CD14-positive monocyte (primary cell): Measurements from ENCODE around the gene CPA4. TPM values are rescaled to one million over a fixed set of nuclear protein-coding genes. Genes with fewer than 3 reads are reported as not detected.

Experiments used
- DNase-seq, 3 donors: peaks; one replicate each; pipeline ENCODE4 v3.0.0-alpha.2; 2011 to 2022
- H2AFZ ChIP-seq: 2 replicates; pipeline ENCODE4 v1.6.0; 2012; ENCODE audit warnings: mild to moderate bottlenecking, low read depth, low read length, inconsistent platforms; ENCODE audit not compliant: insufficient read depth, poor library complexity, severe bottlenecking
- H3K27ac ChIP-seq, 2 donors: 1 replicate in 1 of 2; 2 replicates in 1 of 2; pipeline ENCODE4 v1.5.1; 2012 to 2013; ENCODE audit warnings: low read length in 2 of 2, control low read depth in 1 of 2, inconsistent platforms in 1 of 2, low read depth in 1 of 2, mild to moderate bottlenecking in 1 of 2
- H3K27me3 ChIP-seq, 2 donors: one replicate each; pipeline versions ENCODE4 v1.6.0 to v1.6.1; 2011 to 2013; ENCODE audit warnings: low read length in 2 of 2; ENCODE audit not compliant: control insufficient read depth in 2 of 2, insufficient read depth in 2 of 2
- H3K36me3 ChIP-seq, 2 donors: replicated peaks in 1 of 2; 1 replicate in 1 of 2; 2 replicates in 1 of 2; pipeline versions ENCODE4 v1.5.1 to v1.6.1; 2012 to 2013; ENCODE audit warnings: low read length in 2 of 2, control low read depth in 1 of 2, inconsistent platforms in 1 of 2, mild to moderate bottlenecking in 1 of 2; ENCODE audit not compliant: insufficient read depth in 2 of 2, control insufficient read depth in 1 of 2
- H3K4me1 ChIP-seq, 2 donors: 1 replicate in 1 of 2; 2 replicates in 1 of 2; pipeline versions ENCODE4 v1.5.1 to v1.6.1; 2012 to 2013; ENCODE audit warnings: low read length in 2 of 2, control low read depth in 1 of 2, inconsistent platforms in 1 of 2, mild to moderate bottlenecking in 1 of 2, moderate library complexity in 1 of 2; ENCODE audit not compliant: insufficient read depth in 2 of 2, control insufficient read depth in 1 of 2
- H3K4me2 ChIP-seq: replicated peaks from 2 replicates; pipeline ENCODE3; 2012; ENCODE audit warnings: low read length, moderate library complexity, mild to moderate bottlenecking; ENCODE audit not compliant: poor library complexity, severe bottlenecking; ENCODE audit errors: extremely low read depth
- H3K4me3 ChIP-seq, 3 experiments: fragments of 200-600 bp in 1 of 3; sonication (generic) in 1 of 3; replicated peaks in 1 of 3; 1 replicate in 2 of 3; 2 replicates in 1 of 3; pipeline ENCODE4 v1.5.1; 2011 to 2013; ENCODE audit warnings: low read length in 3 of 3, mild to moderate bottlenecking in 3 of 3, control low read depth in 2 of 3, low read depth in 2 of 3, inconsistent platforms in 1 of 3, moderate library complexity in 1 of 3
- H3K79me2 ChIP-seq: 2 replicates; pipeline ENCODE4 v1.6.0; 2012; ENCODE audit warnings: mild to moderate bottlenecking, control low read depth, inconsistent platforms, low read length, moderate library complexity; ENCODE audit not compliant: insufficient read depth
- H3K9ac ChIP-seq: 2 replicates; pipeline ENCODE4 v1.6.0; 2017; ENCODE audit warnings: low read length, mild to moderate bottlenecking; ENCODE audit not compliant: insufficient read depth, poor library complexity, severe bottlenecking
- H3K9me3 ChIP-seq, 2 donors: replicated peaks in 1 of 2; 1 replicate in 1 of 2; 2 replicates in 1 of 2; pipeline versions ENCODE4 v1.5.1 to v1.6.1; 2012 to 2013; ENCODE audit warnings: low read length in 2 of 2, control low read depth in 1 of 2; ENCODE audit not compliant: control insufficient read depth in 1 of 2, insufficient read depth in 1 of 2
- H4K20me1 ChIP-seq: 2 replicates; pipeline ENCODE4 v1.6.0; 2012; ENCODE audit warnings: mild to moderate bottlenecking, low read length, control low read depth, moderate library complexity; ENCODE audit not compliant: insufficient read depth
- H3K27ac Mint-ChIP-seq, 7 donors: one replicate each; pipeline ENCODE4 v1.8.0; 2020; ENCODE audit warnings: mild to moderate bottlenecking in 7 of 7, mixed read lengths in 7 of 7, moderate library complexity in 6 of 7, inconsistent platforms in 2 of 7
- H3K27me3 Mint-ChIP-seq, 3 donors: one replicate each; pipeline ENCODE4 v1.8.0; 2021 to 2022; ENCODE audit warnings: low read depth in 3 of 3, mild to moderate bottlenecking in 3 of 3, mixed read lengths in 3 of 3, moderate library complexity in 3 of 3, inconsistent platforms in 1 of 3
- H3K36me3 Mint-ChIP-seq, 2 donors: one replicate each; pipeline ENCODE4 v1.8.0; 2020; ENCODE audit warnings: mixed read lengths in 2 of 2, inconsistent platforms in 1 of 2, mild to moderate bottlenecking in 1 of 2
- H3K4me1 Mint-ChIP-seq: one replicate; pipeline ENCODE4 v1.8.0; 2020; ENCODE audit warnings: mild to moderate bottlenecking, mixed read lengths
- H3K4me3 Mint-ChIP-seq, 2 donors: one replicate each; pipeline ENCODE4 v1.8.0; 2020; ENCODE audit warnings: mild to moderate bottlenecking in 2 of 2, mixed read lengths in 2 of 2, moderate library complexity in 1 of 2
- H3K9me3 Mint-ChIP-seq, 7 donors: one replicate each; pipeline ENCODE4 v1.8.0; 2020 to 2022; ENCODE audit warnings: mixed read lengths in 7 of 7, mild to moderate bottlenecking in 6 of 7, moderate library complexity in 6 of 7, inconsistent platforms in 2 of 7
- CTCF ChIP-seq: fragments of 200-600 bp; IDR thresholded peaks from one replicate; pipeline ENCODE4 v1.8.0; 2022; ENCODE audit warnings: antibody characterized with exemption, mild to moderate bottlenecking
- WGBS: methylation state at CpG from one replicate; pipeline ENCODE4 v1.1.5; 2013; ENCODE audit warnings: missing lambda C conversion rate; ENCODE audit not compliant: insufficient coverage; 5-methylcytosine and 5-hydroxymethylcytosine counted together
- intact Hi-C, 2 donors: fragments of 100-400 bp; cut with micrococcal nuclease; formaldehyde crosslinking; loops; one replicate each; pipeline versions ENCODE4 v1.15.0 to v1.15.1; 2023
- polyA plus RNA-seq, 3 donors: library from polyadenylated mRNA; depleted of rRNA in 1 of 3; unstranded in 2 of 3; stranded (reverse) in 1 of 3; fragments of 300-500 nt in 2 of 3; fragments of >200 nt in 1 of 3; fragmentation: Illumina TruSeq in 2 of 3; gene quantifications; 1 replicate in 2 of 3; 2 replicates in 1 of 3; pipeline ENCODE4 v1.2.3, GENCODE V29; 2012 to 2021

CPA4 gene
- polyA plus RNA-seq, 3 donors, result not detected

GRCh38 chr7:130329681-130330080 is 36.7 kb downstream of the CPA4 start:
- WGBS, result no CpG with 5 or more reads among the region's 3 CpGs
- H4K20me1 ChIP-seq, result no peaks in the 10 kb centered on the region
- H3K9me3 ChIP-seq, result no peaks in the 10 kb centered on the region
- no peak overlapping the region for H3K4me2 ChIP-seq
- no peaks in the 10 kb centered on the region for H3K36me3 ChIP-seq
- H3K9ac ChIP-seq, result no peak overlapping the region
- TF ChIP-seq CTCF, result no peak
- no peaks in the 10 kb centered on the region for H3K27me3 ChIP-seq
- H3K4me3 Mint-ChIP-seq, result no peak overlapping the region
- no peaks in the 10 kb centered on the region for H3K79me2 ChIP-seq
- no peak overlapping the region for H3K27ac ChIP-seq
- H3K36me3 Mint-ChIP-seq, result no peaks in the 10 kb centered on the region
- no peaks in the 10 kb centered on the region for H3K4me1 ChIP-seq
- H3K27ac Mint-ChIP-seq, result no peak overlapping the region
- no peaks in the 10 kb centered on the region for H3K4me1 Mint-ChIP-seq
- no peak for DNase-seq
- H3K4me3 ChIP-seq, result no peak overlapping the region
- no peak overlapping the region for H2AFZ ChIP-seq
- intact Hi-C loops, result no loop called here
- H3K27me3 Mint-ChIP-seq, result peaks cover 0 to 2% (median 0%) of the 10 kb centered on the region in 3 donors
- H3K9me3 Mint-ChIP-seq, result peaks cover 0 to 2% (median 0%) of the 10 kb centered on the region in 7 donors

GRCh38 chr7:130332259-130333053 is 39.5 kb downstream of the CPA4 start:
- WGBS, result no CpG with 5 or more reads among the region's 4 CpGs
- Histone ChIP-seq H3K9me3 (no peaks in the 10 kb centered on the region), H3K36me3 (no peaks in the 10 kb centered on the region), H3K4me2 (no peak overlapping the region), H2AFZ (no peak overlapping the region), H3K4me3 (no peak overlapping the region), H3K9ac (no peak overlapping the region), H3K27ac (no peak overlapping the region), H3K79me2 (no peaks in the 10 kb centered on the region), H3K27me3 (no peaks in the 10 kb centered on the region), H3K4me1 (no peaks in the 10 kb centered on the region), H4K20me1 (no peaks in the 10 kb centered on the region)
- no peak overlapping the region for H3K27ac Mint-ChIP-seq
- H3K4me1 Mint-ChIP-seq, result no peaks in the 10 kb centered on the region
- H3K27me3 Mint-ChIP-seq, result no peaks in the 10 kb centered on the region
- no peak for TF ChIP-seq CTCF
- H3K9me3 Mint-ChIP-seq, result no peaks in the 10 kb centered on the region
- no peaks in the 10 kb centered on the region for H3K36me3 Mint-ChIP-seq
- no peak for DNase-seq
- H3K4me3 Mint-ChIP-seq, result no peak overlapping the region
- intact Hi-C loops, result no loop called here
